Right lobe of liver (tissue), 6 donors: Measurements from ENCODE around the gene CHST11. TPM values are rescaled to one million over a fixed set of nuclear protein-coding genes. Genes with fewer than 3 reads are reported as not detected.

ENCODE experiments used
- ATAC-seq, 4 donors: fragments of 200-7000 bp; cut with Tn5 transposase; one replicate each; pipeline ENCODE4 v1.9.1; 2020; ENCODE audit warnings: mild to moderate bottlenecking in 4 of 4, moderate library complexity in 4 of 4
- DNase-seq, 3 donors: peaks; one replicate each; pipeline ENCODE4 v3.0.0-alpha.2; 2020
- H3K27ac ChIP-seq, 3 donors: fragments of 200-600 bp; one replicate each; pipeline ENCODE4 v1.8.0; 2022
- H3K27me3 ChIP-seq, 2 donors: fragments of 200-600 bp; one replicate each; pipeline ENCODE4 v1.8.0; 2022
- H3K36me3 ChIP-seq, 4 donors: fragments of 200-600 bp; sonication (generic) in 1 of 4; one replicate each; pipeline versions ENCODE4 v1.5.1 to v1.8.0; 2017 to 2022; ENCODE audit warnings: control low read depth in 1 of 4
- H3K4me1 ChIP-seq, 4 donors: fragments of 200-600 bp; sonication (generic) in 1 of 4; one replicate each; pipeline versions ENCODE4 v1.5.1 to v1.8.0; 2017 to 2022; ENCODE audit warnings: control low read depth in 1 of 4
- H3K4me3 ChIP-seq, 3 donors: fragments of 200-600 bp; one replicate each; pipeline ENCODE4 v1.8.0; 2022
- H3K9me3 ChIP-seq, 4 donors: fragments of 200-600 bp; sonication (generic) in 1 of 4; one replicate each; pipeline versions ENCODE4 v1.5.1 to v1.8.0; 2017 to 2022; ENCODE audit warnings: control low read depth in 1 of 4
- CTCF ChIP-seq, 4 donors: fragments of 200-600 bp in 3 of 4; fragments of 450-650 bp in 1 of 4; IDR thresholded peaks; one replicate each; pipeline versions ENCODE4 v1.5.1 to v1.8.0; 2016 to 2022; ENCODE audit warnings: antibody characterized with exemption in 4 of 4, mild to moderate bottlenecking in 2 of 4
- POLR2A ChIP-seq: fragments of 450-650 bp; IDR thresholded peaks from one replicate; pipeline ENCODE4 v1.6.1; 2017; ENCODE audit warnings: antibody characterized with exemption, mild to moderate bottlenecking
- WGBS: methylation state at CpG from one replicate; pipeline ENCODE4 v1.1.6; 2018; ENCODE audit warnings: low coverage, low lambda C conversion rate; ENCODE audit not compliant: insufficient coverage; ENCODE audit errors: missing lambda C conversion rate; 5-methylcytosine and 5-hydroxymethylcytosine counted together
- intact Hi-C, 2 donors: fragments of 100-400 bp; cut with DNase I; formaldehyde crosslinking; loops; one replicate each; pipeline versions ENCODE4 v1.11.2 to v1.14.1; 2022
- total RNA-seq, 6 experiments: library from RNA; depleted of rRNA in 2 of 6; stranded (reverse); fragments of >200 nt in 2 of 6; fragmentation: NEBNext Ultra II Directional in 3 of 6; extraction: Animal tissue kit (Norgen Biotek cat#: 25700) in 3 of 6; gene quantifications; one replicate each; pipeline versions ENCODE4 v1.1.0 to v1.2.4, GENCODE V29; 2016 to 2023
- donor health status: DM: no; HTN: yes; CAD: no.
- donor health status: DM: no; HTN: no; CAD: no.
- donor health status: DM: no; HTN: no; CAD: no.
- donor health status: DM: no; HTN: yes; CAD: no.
- donor health status: DM: no; HTN: yes; CAD: no.

CHST11 gene
- total RNA-seq, 6 experiments from 2014 or later, result 0.57 to 10.4 (median 3.5) TPM

GRCh38 chr12:104477510-104478390 is 21.0 kb downstream of the CHST11 start:
- Histone ChIP-seq H3K27me3 (no peaks in the 10 kb centered on the region), H3K4me1 (no peaks in the 10 kb centered on the region), H3K36me3 (no peaks in the 10 kb centered on the region), H3K9me3 (no peaks in the 10 kb centered on the region), H3K4me3 (no peak overlapping the region), H3K27ac (peak overlapping the region in 1 of 3 donors; percentile 33)
- DNase-seq, result no peak
- TF ChIP-seq POLR2A (no peak), CTCF (IDR thresholded peaks at IDR 0.05) (no peak)
- WGBS, result 31% methylated on average over 5 of the region's 6 CpGs
- intact Hi-C loops, result no loop called here
- peak in 2 of 4 donors; percentile 19 to 40 for ATAC-seq

- no peaks in the 10 kb centered on the region for H3K4me1 ChIP-seq
- ATAC-seq (peak; percentile 66 to 75 (median 72)), DNase-seq (peak in 1 of 3 donors; percentile 23)
- H3K27me3 ChIP-seq, result no peaks in the 10 kb centered on the region
- TF ChIP-seq CTCF (IDR thresholded peaks at IDR 0.05) (no peak), POLR2A (peak; percentile 47)
- peak overlapping the region in 1 of 3 donors; percentile 33 for H3K27ac ChIP-seq
- intact Hi-C loops, result no loop called here
- no peak overlapping the region for H3K4me3 ChIP-seq
- H3K36me3 ChIP-seq, result no peaks in the 10 kb centered on the region
- no peaks in the 10 kb centered on the region for H3K9me3 ChIP-seq
- 25% methylated on average over 7 of the region's 8 CpGs for WGBS
These were observed 21.8 kb downstream of the CHST11 start for GRCh38 chr12:104478396-104479122.

- intact Hi-C loops, result no loop called here
- no peaks in the 10 kb centered on the region for H3K27me3 ChIP-seq
- WGBS, result 69% methylated on average over 2 of the region's 3 CpGs
- no peaks in the 10 kb centered on the region for H3K4me1 ChIP-seq
- no peak overlapping the region for H3K4me3 ChIP-seq
- H3K36me3 ChIP-seq, result no peaks in the 10 kb centered on the region
- ATAC-seq, result no peak
- no peaks in the 10 kb centered on the region for H3K9me3 ChIP-seq
- TF ChIP-seq CTCF (IDR thresholded peaks at IDR 0.05) (no peak), POLR2A (no peak)
- DNase-seq, result no peak
- H3K27ac ChIP-seq, result no peak overlapping the region
These were observed 22.4 kb downstream of the CHST11 start for GRCh38 chr12:104479123-104479662.

GRCh38 chr12:104480012-104480411 is 23.3 kb downstream of the CHST11 start:
- no peaks in the 10 kb centered on the region for H3K36me3 ChIP-seq
- H3K4me3 ChIP-seq, result no peak overlapping the region
- H3K4me1 ChIP-seq, result no peaks in the 10 kb centered on the region
- TF ChIP-seq CTCF (IDR thresholded peaks at IDR 0.05) (no peak), POLR2A (no peak)
- no peaks in the 10 kb centered on the region for H3K9me3 ChIP-seq
- ATAC-seq (no peak), DNase-seq (no peak)
- H3K27me3 ChIP-seq, result no peaks in the 10 kb centered on the region
- intact Hi-C loops, result no loop called here
- 95% methylated on average over 2 of the region's 3 CpGs for WGBS
- H3K27ac ChIP-seq, result no peak overlapping the region
